Erythroblast (primary cell): ENCODE measurements around the gene NDUFA9.

Experiments
- GATA1 ChIP-seq: IDR thresholded peaks from 2 replicates; pipeline ENCODE4 v1.6.1; 2011; ENCODE audit warnings: low read depth, mild to moderate bottlenecking, control low read depth, low read length, moderate library complexity
- POLR2A ChIP-seq: IDR thresholded peaks from 2 replicates; pipeline ENCODE4 v1.6.1; 2011; ENCODE audit warnings: mild to moderate bottlenecking, low read length

DNA sequence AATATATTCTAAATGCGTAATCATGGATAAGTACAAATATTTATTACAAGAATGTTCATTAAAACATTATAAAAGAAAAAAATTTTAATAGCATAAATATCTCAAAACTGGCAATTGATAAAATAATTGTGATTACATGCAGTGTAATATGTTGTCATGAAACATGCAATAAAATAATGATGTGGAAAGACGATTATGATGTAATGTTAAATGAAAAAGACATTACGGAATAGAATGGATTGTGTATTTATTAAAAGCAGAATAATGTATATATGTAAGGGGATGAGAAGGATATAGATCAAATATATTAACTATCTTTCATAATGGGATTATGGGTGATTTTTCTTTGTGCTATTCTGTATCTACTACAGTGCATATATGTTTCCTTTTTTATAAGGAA lies 32.8 kb downstream of the NDUFA9 start:
- TF ChIP-seq POLR2A (no peak), GATA1 (no peak)
